Activated CD4-positive, alpha-beta T cell treated with anti-CD3 and anti-CD28 coated beads, Interleukin-2, amount 50 U/mL, for 48 hours (primary cell): ENCODE data around the gene ETFA.
"Not testable (repeated sequence)": the region's sequence is repeated elsewhere in the genome, so short reads cannot be mapped to it uniquely, and the experiment has no call there.

Experiments used
- DNase-seq, 2 experiments: peaks; one replicate each; pipeline ENCODE4 v3.0.0-alpha.2; 2020

ETFA gene

GRCh38 chr15:76267077-76267476 is 44.2 kb downstream of the ETFA start:
- no peak for DNase-seq

GRCh38 chr15:76265769-76266168 is 45.5 kb downstream of the ETFA start:
- DNase-seq, result not testable (repeated sequence)

- no peak for DNase-seq
Observed at GRCh38 chr15:76260246-76260938, 50.9 kb downstream of the ETFA start.

DNA sequence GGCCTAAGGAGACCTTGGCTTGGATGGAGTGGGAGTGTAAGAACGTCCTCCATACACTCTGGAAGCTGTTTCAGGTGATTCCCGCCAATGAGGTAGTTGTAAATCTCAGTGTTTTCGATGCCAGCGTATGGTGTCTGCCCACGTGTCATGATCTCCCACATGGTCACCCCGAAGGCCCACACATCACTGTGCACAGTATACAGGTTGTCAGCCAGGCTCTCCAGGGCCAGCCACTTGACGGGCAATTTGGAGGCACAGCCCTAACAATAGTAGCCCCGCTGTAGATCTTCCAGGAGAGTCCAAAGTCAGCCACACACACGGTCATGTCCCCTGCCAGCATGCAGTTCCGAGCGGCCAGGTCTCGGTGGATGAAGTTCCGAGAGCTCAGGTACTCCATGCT is 51.9 kb downstream of the ETFA start:
- no peak for DNase-seq

- no peak for DNase-seq
Observed at GRCh38 chr15:76258460-76258859, 52.8 kb downstream of the ETFA start.

- no peak for DNase-seq
Observed at GRCh38 chr15:76253691-76254473, 57.4 kb downstream of the ETFA start.

DNA sequence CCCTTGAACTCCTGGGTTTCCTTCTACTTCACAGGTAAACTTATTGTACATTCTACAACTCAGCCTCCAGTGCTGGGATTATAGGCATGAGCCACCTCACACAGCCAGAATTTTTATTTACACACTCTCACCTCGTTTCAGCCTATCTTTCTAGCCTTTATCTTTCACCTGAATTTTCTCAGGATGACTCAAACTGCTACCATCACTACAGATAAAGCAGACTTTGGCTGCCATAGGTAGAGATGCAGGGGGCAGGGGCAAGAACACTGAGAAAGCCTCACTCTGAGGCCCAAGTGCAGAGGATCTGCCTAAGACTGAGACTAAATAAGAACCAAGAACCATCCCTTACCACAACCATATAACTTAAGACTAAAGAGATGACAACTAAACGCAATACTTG is 59.0 kb downstream of the ETFA start:
- no peak for DNase-seq

GRCh38 chr15:76251717-76252116 is 59.6 kb downstream of the ETFA start:
- no peak for DNase-seq

DNA sequence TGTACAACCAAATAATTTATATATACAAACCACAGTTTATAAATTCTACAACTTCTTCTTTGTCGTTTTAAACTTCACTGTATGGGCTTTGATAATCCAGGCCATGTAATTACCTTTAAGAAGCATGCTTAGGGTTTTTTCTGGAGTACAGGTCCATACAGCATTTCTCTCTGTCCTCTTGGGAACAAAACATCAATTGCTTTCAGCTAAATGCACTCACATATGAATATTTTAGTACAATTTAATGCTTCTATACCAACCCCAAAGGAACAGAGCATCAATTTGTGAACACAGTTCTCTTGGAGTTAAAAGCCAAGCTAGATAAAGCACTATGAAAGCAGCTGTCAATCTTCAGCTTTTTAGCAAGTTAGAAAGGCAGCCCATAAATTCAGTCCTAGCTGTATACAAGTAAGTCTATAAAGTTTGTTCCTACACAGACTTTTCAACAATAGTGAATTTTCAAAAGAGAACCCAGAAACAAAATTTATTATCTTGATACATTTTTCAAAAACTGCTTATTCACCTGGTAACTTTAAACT is 66.1 kb downstream of the ETFA start:
- DNase-seq, result no peak

- no peak for DNase-seq
Observed at GRCh38 chr15:76239786-76240185, 71.5 kb downstream of the ETFA start.

GRCh38 chr15:76236350-76236749 is 74.9 kb downstream of the ETFA start:
- DNase-seq, result no peak

- no peak for DNase-seq
Observed at GRCh38 chr15:76235186-76235826, 76.0 kb downstream of the ETFA start.

- DNase-seq, result no peak
Observed at GRCh38 chr15:76234337-76234889, 76.9 kb downstream of the ETFA start.

- DNase-seq, result no peak
Observed at GRCh38 chr15:76233921-76234320, 77.3 kb downstream of the ETFA start.

DNA sequence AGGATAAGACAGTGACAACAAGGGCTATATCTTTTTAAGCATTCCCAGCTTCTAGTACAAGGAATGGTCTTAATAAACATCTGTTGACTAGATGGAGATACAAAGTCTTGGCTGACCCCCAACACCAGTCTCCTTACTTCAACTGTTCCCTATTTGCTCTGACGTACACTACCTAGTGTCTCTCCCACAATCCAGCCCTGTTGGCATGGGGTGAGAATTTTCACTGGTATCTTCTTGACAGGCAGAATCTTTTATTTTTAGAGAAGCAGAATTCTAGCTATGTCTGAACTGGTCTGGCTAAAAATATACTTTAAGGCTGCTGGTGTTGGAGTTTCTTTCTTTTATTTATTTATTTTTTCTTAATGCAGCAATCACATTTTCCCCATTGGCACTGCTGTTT is 82.0 kb downstream of the ETFA start:
- no peak for DNase-seq

DNA sequence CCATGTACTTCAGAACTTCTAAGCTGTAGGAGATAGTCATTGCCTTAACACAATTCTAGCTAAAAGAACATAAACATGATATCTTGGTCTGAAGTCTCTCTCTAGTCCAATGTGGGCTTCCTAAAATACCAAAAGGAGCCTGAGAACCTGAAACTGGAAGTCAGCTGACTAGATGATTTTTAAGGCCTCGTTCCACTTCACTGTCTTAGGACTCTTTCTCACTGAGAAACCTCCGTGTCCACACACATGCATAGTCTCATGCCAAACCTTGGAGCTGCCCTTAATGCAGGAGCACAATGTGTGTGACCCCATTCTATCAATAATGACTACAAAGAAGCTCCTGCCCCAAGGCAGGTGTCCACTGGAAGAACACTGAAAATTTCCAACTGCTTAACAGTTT is 87.7 kb downstream of the ETFA start:
- DNase-seq, result no peak

DNA sequence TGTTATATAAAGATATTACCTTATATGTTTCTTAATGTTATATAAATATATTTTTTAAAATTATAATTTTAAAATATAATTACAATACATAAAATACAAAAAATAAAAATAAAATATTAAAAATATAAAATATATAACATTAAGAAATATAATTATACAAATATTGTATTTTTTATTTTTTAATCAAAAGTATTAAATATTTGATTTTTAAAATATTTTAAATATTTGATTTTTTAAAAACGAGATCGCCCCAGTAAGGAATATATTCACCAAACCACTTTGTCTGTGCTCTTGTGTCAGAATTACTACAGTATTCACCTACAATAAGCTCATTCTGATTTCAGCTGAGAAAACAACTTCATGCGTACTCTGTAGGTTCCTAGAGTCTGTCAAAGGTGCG is 89.1 kb downstream of the ETFA start:
- no peak for DNase-seq

GRCh38 chr15:76221085-76221767 is 90.0 kb downstream of the ETFA start:
- DNase-seq, result no peak

- no peak for DNase-seq
Observed at GRCh38 chr15:76217882-76218217, 93.4 kb downstream of the ETFA start.

GRCh38 chr15:76217029-76217881 is 94.0 kb downstream of the ETFA start:
- DNase-seq, result no peak

DNA sequence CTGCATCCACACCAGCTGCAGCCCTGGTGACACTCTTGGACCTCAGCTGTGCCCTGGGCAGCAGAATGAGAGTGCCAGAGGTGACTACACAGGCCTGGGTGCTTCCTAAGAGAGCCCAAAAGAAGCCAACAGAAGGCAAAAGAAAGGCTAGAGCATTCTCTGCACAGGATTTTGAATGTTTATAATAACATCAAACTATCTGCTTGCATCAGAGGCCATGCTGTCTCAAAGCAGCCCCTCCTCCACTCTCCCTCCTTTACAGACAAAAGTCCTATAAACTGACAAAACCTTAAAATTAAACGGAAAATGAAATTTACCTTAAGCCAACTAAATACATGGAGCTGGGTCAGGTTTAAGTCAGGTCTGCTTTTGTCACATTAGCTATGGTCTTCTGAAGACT is 95.6 kb downstream of the ETFA start:
- no peak for DNase-seq

- DNase-seq, result no peak
Observed at GRCh38 chr15:76209942-76210341, 101.3 kb downstream of the ETFA start.
